Activated CD4-positive, alpha-beta T cell treated with anti-CD3 and anti-CD28 coated beads for 36 hours (primary cell): ENCODE results near the gene SURF6. TPM values are rescaled to one million over a fixed set of nuclear protein-coding genes. Genes with fewer than 3 reads are reported as not detected.
A peak's percentile ranks its signal among the peaks of the same experiment; 100 is the strongest.
"Not testable (repeated sequence)": the region's sequence is repeated elsewhere in the genome, so short reads cannot be mapped to it uniquely, and the experiment has no call there.

Experiments used
- ATAC-seq: fragments of 200-7000 bp; cut with Tn5 transposase; one replicate; pipeline ENCODE4 v1.10.0; 2021; ENCODE audit warnings: mild to moderate bottlenecking, moderate library complexity
- CTCF ChIA-PET: fragments of 350-600 bp; sonication (Branson Sonifier 250); formaldehyde crosslinking; loops from one replicate; lab custom pipeline; 2021; ENCODE audit warnings: antibody characterized with exemption; lab: Charles Lee
- POLR2A ChIA-PET: fragments of 350-600 bp; sonication (Branson Sonifier 250); formaldehyde crosslinking; loops from one replicate; lab custom pipeline; 2021; ENCODE audit warnings: antibody characterized with exemption, inconsistent platforms; lab: Charles Lee
- DNase-seq: peaks from one replicate; pipeline ENCODE4 v3.0.0-alpha.2; 2020
- H3K27ac Mint-ChIP-seq: one replicate; pipeline ENCODE4 v1.8.0; 2021; ENCODE audit warnings: mixed read lengths
- H3K27me3 Mint-ChIP-seq: one replicate; pipeline ENCODE4 v1.8.0; 2021; ENCODE audit warnings: mixed read lengths
- H3K36me3 Mint-ChIP-seq: one replicate; pipeline ENCODE4 v1.8.0; 2021; ENCODE audit warnings: low read depth, mixed read lengths
- H3K4me1 Mint-ChIP-seq: one replicate; pipeline ENCODE4 v1.8.0; 2021; ENCODE audit warnings: mixed read lengths
- H3K4me3 Mint-ChIP-seq: one replicate; pipeline ENCODE4 v1.8.0; 2021; ENCODE audit warnings: mild to moderate bottlenecking, moderate library complexity, mixed read lengths
- H3K9me3 Mint-ChIP-seq: one replicate; pipeline ENCODE4 v1.8.0; 2021; ENCODE audit warnings: low read depth, mixed read lengths
- intact Hi-C, 2 experiments: fragments of 100-400 bp; cut with DNase I in 1 of 2; cut with micrococcal nuclease in 1 of 2; formaldehyde crosslinking; loops; one replicate each; pipeline versions ENCODE4 v1.14.2 to v1.15.1; 2022 to 2024; cut with DNase I, micrococcal nuclease
- total RNA-seq, 2 experiments: library from RNA; stranded (reverse); gene quantifications; one replicate each; pipeline ENCODE4 v1.2.3, GENCODE V29; 2021

Gene SURF6
- total RNA-seq, 2 experiments from 2014 or later: 22.4 to 24.3 TPM

GRCh38 chr9:133377280-133377679 lies 41.3 kb upstream of the SURF6 start:
- Mint-ChIP-seq H3K4me3 (peak overlapping the region; percentile 30), H3K4me1 (peaks cover 22% of the 10 kb centered on the region), H3K36me3 (peaks cover 24% of the 10 kb centered on the region)
- H3K27ac Mint-ChIP-seq, H3K27me3 Mint-ChIP-seq, H3K9me3 Mint-ChIP-seq, ATAC-seq, DNase-seq: not testable (repeated sequence)
- intact Hi-C loops: loop anchor here in 1 of 2 experiments (2.0 to 10.0 kb wide), 5 partner anchors 354 to 1022 kb away; partner anchors contain the start of genes AK8, BRD3, SETX and SPACA9
- POLR2A ChIA-PET: interaction anchor here (0.7 to 1.4 kb wide), 4 partner anchors 30 to 896 kb away, joined by 3 read pairs; partner anchors contain the start of gene MED22
- CTCF ChIA-PET: interaction anchor here (0.6 to 2.3 kb wide), 7 partner anchors 9 to 759 kb away, joined by 3 to 10 read pairs (median 4); partner anchors contain the start of genes SLC2A6 and WDR5

- ATAC-seq: peak; percentile 70
- CTCF ChIA-PET: interaction anchor here (1.1 to 2.3 kb wide), 5 partner anchors 27 to 46 kb away, joined by 4 to 10 read pairs (median 5); partner anchors contain the start of gene REXO4
- H3K4me1 Mint-ChIP-seq: peaks cover 35% of the 10 kb centered on the region
- peaks cover 36% of the 10 kb centered on the region for H3K36me3 Mint-ChIP-seq
- POLR2A ChIA-PET: interaction anchor here (0.8 to 9.9 kb wide), 3 partner anchors 24 to 39 kb away, joined by 3 to 287 read pairs (median 3); partner anchors contain the start of genes MED22, RPL7A, SURF1 and SURF2
- H3K27me3 Mint-ChIP-seq: no peaks in the 10 kb centered on the region
- no peaks in the 10 kb centered on the region for H3K9me3 Mint-ChIP-seq
- DNase-seq: peak; percentile 97
- H3K27ac Mint-ChIP-seq: peak within 1 kb of the TSS; percentile 99
- peak within 1 kb of the TSS; percentile 100 for H3K4me3 Mint-ChIP-seq
- intact Hi-C loops: loop anchor here (1.0 to 10.0 kb wide), 16 partner anchors 20 to 1021 kb away; partner anchors contain the start of genes REXO4 (in 2 of the 2), AK8 (in 1 of the 2), BRD3 (in 1 of the 2) and BRD3OS (in 1 of the 2)
Measured at GRCh38 chr9:133375724-133376654, 40.0 kb upstream of the SURF6 start, which contains the start of the genes STKLD1 and SURF4. Gene STKLD1, plus strand, starts transcription at chr9:133376366. Its CDS starts 108 bp downstream, at chr9:133376474. Gene SURF4, minus strand, starts transcription at chr9:133376060. Its CDS starts 91 bp downstream, at chr9:133375969.

DNA sequence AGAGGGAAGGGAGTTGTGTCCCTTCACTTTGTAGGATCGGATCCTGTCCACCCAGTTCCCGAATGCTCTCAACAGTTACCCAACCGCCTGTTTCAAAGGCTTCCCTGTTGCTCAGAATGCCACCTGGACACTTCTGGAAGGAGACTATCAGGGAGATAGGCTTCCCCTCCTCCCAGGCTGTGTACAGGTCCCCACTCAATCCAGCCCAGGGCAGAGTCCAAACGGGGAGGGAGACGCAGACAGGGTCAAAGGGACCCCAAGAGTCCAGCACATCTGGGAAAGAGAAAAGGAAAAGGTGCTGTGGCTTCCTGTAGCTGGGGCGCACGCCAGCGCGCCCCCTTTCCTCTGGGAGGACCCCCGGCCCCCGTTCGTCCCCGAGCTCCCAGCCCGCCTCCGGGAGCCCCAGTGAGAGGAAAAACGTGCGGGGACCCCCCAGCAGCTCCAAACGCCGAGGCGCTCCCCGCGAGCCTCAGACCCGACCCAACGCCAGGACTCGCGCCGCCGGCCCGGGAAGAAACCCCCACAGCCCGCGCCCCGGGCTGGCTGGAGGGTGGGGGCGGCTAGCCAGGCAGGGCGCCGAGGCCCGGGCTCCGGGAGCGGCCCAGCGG lies 39.2 kb upstream of the SURF6 start:
- ChIA-PET CTCF (interaction anchor here (0.6 to 6.2 kb wide), 11 partner anchors 9 to 1052 kb away, joined by 3 to 44 read pairs (median 4); partner anchors contain the start of genes DDX31, REXO4, SURF1 and SURF2), POLR2A (interaction anchor here (1.1 to 9.9 kb wide), 3 partner anchors 13 to 345 kb away, joined by 3 to 287 read pairs (median 8); partner anchors contain the start of genes GTF3C5, MED22, RPL7A and SURF1)
- Mint-ChIP-seq H3K36me3 (peaks cover 43% of the 10 kb centered on the region), H3K9me3 (no peaks in the 10 kb centered on the region), H3K4me1 (peaks cover 42% of the 10 kb centered on the region), H3K27me3 (no peaks in the 10 kb centered on the region), H3K4me3 (peak overlapping the region; percentile 100), H3K27ac (peak overlapping the region; percentile 99)
- intact Hi-C loops: loop anchor here in 1 of 2 experiments (10.0 kb wide), 3 partner anchors 500 to 1020 kb away; partner anchors contain the start of genes AK8, SETX, SPACA9 and VAV2
- DNase-seq (peak; percentile 51), ATAC-seq (no peak)

DNA sequence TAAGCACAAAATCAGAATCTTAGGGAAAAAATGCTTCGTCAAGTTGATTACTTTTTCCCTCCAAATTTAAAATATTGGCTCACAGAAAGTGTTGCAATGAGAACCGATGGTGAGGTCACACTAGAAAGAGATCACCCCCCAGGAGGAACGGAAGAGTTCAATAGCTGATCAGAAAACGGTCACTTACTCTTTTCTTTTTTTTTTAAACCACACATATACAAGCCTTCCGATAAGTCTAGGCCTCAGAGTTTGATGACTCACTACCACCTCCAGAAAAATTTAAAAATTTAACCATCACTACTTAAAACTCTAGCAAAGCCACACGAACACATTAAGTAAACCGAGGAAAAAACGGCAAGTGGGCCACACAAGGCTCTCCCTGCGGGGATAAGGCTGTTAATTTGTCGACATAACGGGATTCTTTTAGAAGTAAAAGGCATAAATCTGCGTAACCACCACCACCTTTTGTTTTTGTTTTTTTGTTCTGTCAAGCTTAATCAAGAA lies 38.7 kb upstream of the SURF6 start:
- Mint-ChIP-seq H3K4me3 (peak overlapping the region; percentile 100), H3K4me1 (peaks cover 48% of the 10 kb centered on the region), H3K27ac (peak overlapping the region; percentile 99), H3K36me3 (peaks cover 49% of the 10 kb centered on the region), H3K9me3 (no peaks in the 10 kb centered on the region), H3K27me3 (no peaks in the 10 kb centered on the region)
- intact Hi-C loops: loop anchor here (5.0 to 10.0 kb wide), 5 partner anchors 232 to 1020 kb away; partner anchors contain the start of genes AK8 (in 1 of the 2), SETX (in 1 of the 2), SPACA9 (in 1 of the 2) and VAV2 (in 1 of the 2)
- POLR2A ChIA-PET: interaction anchor here (0.6 to 9.9 kb wide), 4 partner anchors 12 to 1016 kb away, joined by 3 to 287 read pairs (median 6); partner anchors contain the start of genes GTF3C5, MED22, RPL7A and SURF1
- ATAC-seq (peak; percentile 24), DNase-seq (peak; percentile 54)
- CTCF ChIA-PET: interaction anchor here (0.6 to 6.2 kb wide), 11 partner anchors 9 to 1051 kb away, joined by 3 to 44 read pairs (median 4); partner anchors contain the start of genes DDX31, REXO4, SURF1 and SURF2

- ATAC-seq: no peak
- Mint-ChIP-seq H3K4me3 (peak overlapping the region; percentile 100), H3K9me3 (no peaks in the 10 kb centered on the region), H3K27ac (peak overlapping the region; percentile 97), H3K4me1 (peaks cover 63% of the 10 kb centered on the region), H3K27me3 (no peaks in the 10 kb centered on the region), H3K36me3 (peaks cover 72% of the 10 kb centered on the region)
- POLR2A ChIA-PET: interaction anchor here (0.6 to 9.9 kb wide), 5 partner anchors 9 to 342 kb away, joined by 3 to 287 read pairs (median 6); partner anchors contain the start of genes GTF3C5, MED22, RPL7A and SURF1
- no peak for DNase-seq
- CTCF ChIA-PET: interaction anchor here (0.7 to 6.2 kb wide), 9 partner anchors 9 to 236 kb away, joined by 3 to 44 read pairs (median 5); partner anchors contain the start of genes MED22, RPL7A, SURF1 and SURF2
- intact Hi-C loops: loop anchor here (2.0 to 10.0 kb wide), 6 partner anchors 230 to 1017 kb away; partner anchors contain the start of genes AK8 (in 1 of the 2), SETX (in 1 of the 2), SPACA9 (in 1 of the 2) and VAV2 (in 1 of the 2)
Measured at GRCh38 chr9:133372144-133372543, 36.2 kb upstream of the SURF6 start.

DNA sequence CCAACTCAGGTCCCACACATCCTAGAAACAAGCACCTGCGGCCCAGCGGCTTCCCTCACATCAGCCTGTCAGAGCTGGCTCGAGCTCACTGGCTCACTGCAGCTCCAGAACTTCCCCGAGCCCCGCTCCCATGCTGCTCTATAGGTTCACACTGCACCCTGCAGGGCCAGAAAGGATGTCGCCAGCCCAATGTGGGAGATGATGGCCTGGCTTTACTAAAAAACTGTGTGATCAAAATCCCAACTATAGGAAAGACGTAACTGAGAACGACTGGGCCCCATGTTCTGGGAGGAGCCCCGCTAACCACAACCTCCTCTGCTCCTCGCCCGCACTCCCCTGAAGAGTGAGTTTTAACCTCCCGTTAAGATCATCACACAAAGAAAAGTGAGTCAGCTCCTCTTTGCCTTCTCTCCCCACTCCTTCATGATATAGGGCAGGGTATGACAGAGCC lies 35.3 kb upstream of the SURF6 start:
- Mint-ChIP-seq H3K4me1 (peaks cover 65% of the 10 kb centered on the region), H3K9me3 (no peaks in the 10 kb centered on the region), H3K27me3 (no peaks in the 10 kb centered on the region), H3K27ac (peak overlapping the region; percentile 97), H3K4me3 (peak overlapping the region; percentile 100), H3K36me3 (peaks cover 80% of the 10 kb centered on the region)
- ChIA-PET POLR2A (interaction anchor here (0.7 to 9.9 kb wide), 6 partner anchors 11 to 185 kb away, joined by 3 to 287 read pairs (median 4); partner anchors contain the start of genes CACFD1, MED22, RPL7A and SURF1), CTCF (interaction anchor here (0.6 to 6.2 kb wide), 11 partner anchors 10 to 235 kb away, joined by 3 to 44 read pairs (median 4); partner anchors contain the start of genes MED22, RPL7A, SURF1 and SURF2)
- DNase-seq (peak; percentile 92), ATAC-seq (peak; percentile 76)
- intact Hi-C loops: loop anchor here (1.0 to 10.0 kb wide), 15 partner anchors 15 to 1016 kb away; partner anchors contain the start of genes MED22 (in 2 of the 2), RPL7A (in 2 of the 2), SURF1 (in 2 of the 2) and SURF2 (in 2 of the 2)

DNA sequence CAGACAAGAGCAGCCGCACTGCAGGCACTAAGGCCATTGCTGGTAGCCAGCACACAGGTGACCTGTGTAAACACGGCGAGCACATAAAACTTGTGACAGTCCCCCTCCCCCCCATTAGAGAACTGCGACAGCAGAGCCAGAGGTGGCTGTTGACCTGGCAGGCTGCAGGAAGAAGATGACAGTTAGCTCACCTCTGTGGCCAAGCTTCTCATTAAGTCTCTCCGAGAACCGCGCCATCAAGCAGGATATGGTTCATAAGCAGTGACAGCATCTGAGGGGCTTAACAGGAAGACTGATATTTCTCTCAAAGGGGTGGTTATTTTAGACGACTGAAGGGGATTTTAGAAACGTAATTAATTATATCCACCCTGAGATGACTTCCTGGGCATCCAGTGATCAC lies 34.7 kb upstream of the SURF6 start:
- ChIA-PET CTCF (interaction anchor here (0.6 to 6.2 kb wide), 10 partner anchors 10 to 109 kb away, joined by 3 to 44 read pairs (median 5); partner anchors contain the start of genes MED22, RPL7A, SURF1 and SURF2), POLR2A (interaction anchor here (0.7 to 9.9 kb wide), 5 partner anchors 11 to 184 kb away, joined by 3 to 287 read pairs (median 5); partner anchors contain the start of genes CACFD1, MED22, RPL7A and SURF1)
- peak; percentile 67 for DNase-seq
- intact Hi-C loops: loop anchor here (1.0 to 10.0 kb wide), 15 partner anchors 14 to 1016 kb away; partner anchors contain the start of genes MED22 (in 2 of the 2), RPL7A (in 2 of the 2), SURF1 (in 2 of the 2) and SURF2 (in 2 of the 2)
- peak overlapping the region; percentile 100 for H3K4me3 Mint-ChIP-seq
- H3K9me3 Mint-ChIP-seq: no peaks in the 10 kb centered on the region
- peak; percentile 17 for ATAC-seq
- peaks cover 86% of the 10 kb centered on the region for H3K36me3 Mint-ChIP-seq
- peaks cover 68% of the 10 kb centered on the region for H3K4me1 Mint-ChIP-seq
- H3K27ac Mint-ChIP-seq: peak overlapping the region; percentile 97
- no peaks in the 10 kb centered on the region for H3K27me3 Mint-ChIP-seq

DNA sequence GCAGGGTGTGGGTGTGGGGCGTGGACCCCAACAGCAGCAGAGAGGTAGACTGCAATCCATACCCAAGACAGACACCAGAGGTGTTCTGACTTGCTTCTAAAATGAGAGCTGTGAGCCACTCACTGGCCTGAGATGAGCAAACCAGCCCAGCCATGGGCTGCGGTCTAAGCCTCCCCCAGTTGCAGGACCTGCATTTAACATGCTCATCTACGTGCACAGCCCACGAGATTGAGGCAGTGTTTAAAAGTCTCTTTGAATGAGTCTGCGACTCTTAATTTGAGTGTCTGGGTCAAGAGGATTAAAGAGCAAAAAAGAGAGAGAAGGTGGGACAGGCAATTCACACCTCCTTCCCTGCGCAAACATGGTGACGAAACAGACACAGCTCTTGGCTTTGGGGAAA lies 33.9 kb upstream of the SURF6 start:
- Mint-ChIP-seq H3K9me3 (no peaks in the 10 kb centered on the region), H3K36me3 (peaks cover 91% of the 10 kb centered on the region), H3K27ac (peak overlapping the region; percentile 97), H3K4me3 (peak overlapping the region; percentile 100), H3K4me1 (peaks cover 68% of the 10 kb centered on the region), H3K27me3 (no peaks in the 10 kb centered on the region)
- POLR2A ChIA-PET: interaction anchor here (3.9 to 9.9 kb wide), 2 partner anchors 10 to 18 kb away, joined by 32 to 287 read pairs; partner anchors contain the start of genes MED22, RPL7A, SURF1 and SURF2
- DNase-seq: peak; percentile 67
- intact Hi-C loops: loop anchor here (2.0 to 10.0 kb wide), 8 partner anchors 33 to 1015 kb away; partner anchors contain the start of genes AK8 (in 1 of the 2), GTF3C5 (in 1 of the 2), SETX (in 1 of the 2) and SPACA9 (in 1 of the 2)
- CTCF ChIA-PET: interaction anchor here (0.8 to 6.2 kb wide), 3 partner anchors 9 to 60 kb away, joined by 3 to 44 read pairs (median 6); partner anchors contain the start of genes SURF1 and SURF2
- ATAC-seq: peak; percentile 2

GRCh38 chr9:133369422-133369821 lies 33.4 kb upstream of the SURF6 start:
- POLR2A ChIA-PET: interaction anchor here (3.9 to 9.9 kb wide), 2 partner anchors 9 to 17 kb away, joined by 32 to 287 read pairs; partner anchors contain the start of genes MED22, RPL7A, SURF1 and SURF2
- peaks cover 65% of the 10 kb centered on the region for H3K4me1 Mint-ChIP-seq
- CTCF ChIA-PET: interaction anchor here (0.8 to 6.2 kb wide), 2 partner anchors 14 to 60 kb away, joined by 3 to 44 read pairs; partner anchors contain the start of genes SURF1 and SURF2

More at GRCh38 chr9:133369422-133369821, 33.4 kb upstream of the SURF6 start:
- Mint-ChIP-seq H3K4me3 (peak overlapping the region; percentile 100), H3K9me3 (no peaks in the 10 kb centered on the region), H3K27ac (peak overlapping the region; percentile 97), H3K36me3 (peaks cover 91% of the 10 kb centered on the region), H3K27me3 (no peaks in the 10 kb centered on the region)
- DNase-seq: no peak
- no peak for ATAC-seq
- intact Hi-C loops: no loop called here
